Lower leg skin (tissue), 4 donors: Measurements from ENCODE around the gene CELF3. TPM values are rescaled to one million over a fixed set of nuclear protein-coding genes. Genes with fewer than 3 reads are reported as not detected.

Experiments
- DNase-seq, 2 donors: peaks; one replicate each; pipeline ENCODE4 v3.0.0-alpha.2; 2019; ENCODE audit warnings: low spot score in 2 of 2
- H3K4me3 ChIP-seq: fragments of 200-600 bp; sonication (generic); 2 replicates; pipeline ENCODE4 v1.5.1; 2017; ENCODE audit warnings: mild to moderate bottlenecking, low read depth; ENCODE audit not compliant: poor library complexity, severe bottlenecking
- CTCF ChIP-seq, 3 donors: fragments of 450-650 bp; IDR thresholded peaks; one replicate each; pipeline ENCODE4 v1.5.1; 2016; ENCODE audit warnings: antibody characterized with exemption in 3 of 3, mild to moderate bottlenecking in 3 of 3, moderate library complexity in 2 of 3
- POLR2A ChIP-seq, 2 donors: fragments of 450-650 bp; IDR thresholded peaks; one replicate each; pipeline ENCODE4 v1.6.1; 2016 to 2017; ENCODE audit warnings: antibody characterized with exemption in 2 of 2, mild to moderate bottlenecking in 1 of 2, moderate library complexity in 1 of 2
- WGBS, 2 donors: methylation state at CpG; one replicate each; pipeline ENCODE4 v1.1.5; 2018; 5-methylcytosine and 5-hydroxymethylcytosine counted together
- intact Hi-C: fragments of 100-400 bp; cut with DNase I; formaldehyde crosslinking; loops from one replicate; pipeline ENCODE4 v1.15.0; 2023; ENCODE audit warnings: low total_unique reads
- total RNA-seq, 4 donors: library from RNA; depleted of rRNA; stranded (reverse); fragments of >200 nt; gene quantifications; one replicate each; pipeline ENCODE4 v1.1.0, GENCODE V29; 2016

The CELF3 gene
- total RNA-seq, 4 donors from 2014 or later, result not detected

GRCh38 chr1:151733126-151733525, 16.5 kb upstream of the CELF3 start:
- H3K4me3 ChIP-seq, result no peak overlapping the region
- TF ChIP-seq CTCF (IDR thresholded peaks at IDR 0.05), result no peak
- no peak for TF ChIP-seq POLR2A (IDR thresholded peaks at IDR 0.05)
- 84 to 91% methylated on average over 3 of the region's 3 CpGs for WGBS, 2 donors
- intact Hi-C loops, result loop anchor here (5.0 to 10.0 kb wide), 2 partner anchors 138 to 201 kb away; no protein-coding TSS in a partner anchor
- no peak for DNase-seq

- 91 to 92% methylated on average over 4 of the region's 4 CpGs for WGBS, 2 donors
- no peak overlapping the region for H3K4me3 ChIP-seq
- intact Hi-C loops, result loop anchor here (5.0 to 10.0 kb wide), 2 partner anchors 135 to 198 kb away; no protein-coding TSS in a partner anchor
- TF ChIP-seq POLR2A (IDR thresholded peaks at IDR 0.05), result no peak
- TF ChIP-seq CTCF (IDR thresholded peaks at IDR 0.05), result no peak
- DNase-seq, result peak in 1 of 2 donors; percentile 43
Measured at GRCh38 chr1:151729966-151730291, 13.3 kb upstream of the CELF3 start.

GRCh38 chr1:151729157-151729965, 12.8 kb upstream of the CELF3 start:
- intact Hi-C loops, result no loop called here
- whole genome bisulfite sequencing, 2 donors, result 75 to 80% methylated on average over 10 of the region's 10 CpGs
- TF ChIP-seq POLR2A (IDR thresholded peaks at IDR 0.05) (no peak), CTCF (IDR thresholded peaks at IDR 0.05) (no peak)
- peak in 1 of 2 donors; percentile 25 for DNase-seq
- no peak overlapping the region for H3K4me3 ChIP-seq

GRCh38 chr1:151728151-151729054, 11.8 kb upstream of the CELF3 start:
- H3K4me3 ChIP-seq, result no peak overlapping the region
- 39 to 48% methylated on average over 19 of the region's 19 CpGs for WGBS, 2 donors
- no peak for TF ChIP-seq CTCF (IDR thresholded peaks at IDR 0.05)
- no peak for TF ChIP-seq POLR2A (IDR thresholded peaks at IDR 0.05)
- peak in 1 of 2 donors; percentile 71 for DNase-seq
- intact Hi-C loops, result no loop called here

- 46 to 59% methylated on average over 3 of the region's 3 CpGs for WGBS, 2 donors
- no peak for DNase-seq
- intact Hi-C loops, result no loop called here
- no peak overlapping the region for H3K4me3 ChIP-seq
- TF ChIP-seq CTCF (IDR thresholded peaks at IDR 0.05), result no peak
- no peak for TF ChIP-seq POLR2A (IDR thresholded peaks at IDR 0.05)
Measured at GRCh38 chr1:151723726-151724370, 7.2 kb upstream of the CELF3 start.
